Left ventricle myocardium inferior (tissue), 1 donor: ENCODE measurements around the gene CCDC167. TPM values are rescaled to one million over a fixed set of nuclear protein-coding genes. Genes with fewer than 3 reads are reported as not detected.

Source experiments
- DNase-seq: peaks from one replicate; pipeline ENCODE4 v3.0.0-alpha.2; 2020
- H3K27ac ChIP-seq: fragments of 200-600 bp; replicated peaks from 2 replicates; pipeline ENCODE4 v1.8.0; 2021
- H3K27me3 ChIP-seq: fragments of 200-600 bp; 2 replicates; pipeline ENCODE4 v1.8.0; 2021; ENCODE audit warnings: low read depth
- H3K36me3 ChIP-seq: fragments of 200-600 bp; 2 replicates; pipeline ENCODE4 v1.8.0; 2021
- H3K4me1 ChIP-seq: fragments of 200-600 bp; 2 replicates; pipeline ENCODE4 v1.8.0; 2021
- H3K4me3 ChIP-seq: fragments of 200-600 bp; 2 replicates; pipeline ENCODE4 v1.8.0; 2021; ENCODE audit warnings: mild to moderate bottlenecking, moderate library complexity
- H3K9me3 ChIP-seq: fragments of 200-600 bp; replicated peaks from 2 replicates; pipeline ENCODE4 v1.8.0; 2021
- intact Hi-C: fragments of 100-400 bp; cut with micrococcal nuclease; formaldehyde crosslinking; loops from one replicate; pipeline ENCODE4 v1.11.0; 2022
- total RNA-seq: library from RNA; stranded (reverse); fragmentation: NEBNext Ultra II Directional; extraction: Animal tissue kit (Norgen Biotek cat#: 25700); gene quantifications from one replicate; pipeline ENCODE4 v1.2.1, GENCODE V29; 2021
- TF ChIP-seq, protein P1 (sequence below): fragments of 200-600 bp; IDR thresholded peaks from 2 replicates; pipeline ENCODE4 v1.8.0; 2021; ENCODE audit warnings: antibody characterized with exemption, mild to moderate bottlenecking, borderline replicate concordance
- donor health status: DM: no; HTN: yes; CAD: no; lungs with severe emphysema.

CCDC167 gene
- total RNA-seq, 1 donor from 2014 or later = 28.1 TPM

DNA sequence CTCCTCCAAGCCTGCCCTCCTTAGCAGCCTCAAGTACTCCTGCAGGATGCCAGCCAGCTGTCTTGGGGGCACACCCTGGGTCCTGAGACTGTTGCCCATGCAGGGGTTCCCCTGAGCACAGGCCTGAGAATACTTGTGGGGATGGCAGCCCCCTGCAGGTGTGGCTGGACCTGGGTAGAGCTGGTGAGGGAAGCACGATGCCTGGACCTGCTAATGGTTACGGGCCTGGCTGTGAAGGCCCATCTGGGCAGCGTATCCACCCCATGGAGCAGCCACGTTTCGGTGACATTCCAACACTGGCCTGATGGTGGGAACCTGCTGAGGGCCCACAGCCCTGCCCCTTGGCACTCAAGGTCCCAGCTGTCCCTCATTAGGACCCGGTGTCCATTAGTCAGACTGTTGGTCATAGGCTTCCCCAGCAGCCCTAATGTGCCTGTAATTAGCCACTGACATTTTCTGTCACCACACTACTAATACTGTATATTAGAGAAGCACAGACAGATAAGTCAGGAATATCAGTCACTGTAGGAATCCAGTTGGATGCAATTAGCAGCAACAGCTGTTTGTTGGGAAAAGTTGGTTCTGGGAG lies 20.3 kb downstream of the CCDC167 start:
- intact Hi-C loops = no loop called here
- H3K36me3 ChIP-seq = peaks cover 73% of the 10 kb centered on the region
- no peaks in the 10 kb centered on the region for H3K27me3 ChIP-seq
- H3K27ac ChIP-seq = no peak overlapping the region
- H3K4me1 ChIP-seq = peaks cover 42% of the 10 kb centered on the region
- no peaks in the 10 kb centered on the region for H3K9me3 ChIP-seq
- TF ChIP-seq, protein P1, sequence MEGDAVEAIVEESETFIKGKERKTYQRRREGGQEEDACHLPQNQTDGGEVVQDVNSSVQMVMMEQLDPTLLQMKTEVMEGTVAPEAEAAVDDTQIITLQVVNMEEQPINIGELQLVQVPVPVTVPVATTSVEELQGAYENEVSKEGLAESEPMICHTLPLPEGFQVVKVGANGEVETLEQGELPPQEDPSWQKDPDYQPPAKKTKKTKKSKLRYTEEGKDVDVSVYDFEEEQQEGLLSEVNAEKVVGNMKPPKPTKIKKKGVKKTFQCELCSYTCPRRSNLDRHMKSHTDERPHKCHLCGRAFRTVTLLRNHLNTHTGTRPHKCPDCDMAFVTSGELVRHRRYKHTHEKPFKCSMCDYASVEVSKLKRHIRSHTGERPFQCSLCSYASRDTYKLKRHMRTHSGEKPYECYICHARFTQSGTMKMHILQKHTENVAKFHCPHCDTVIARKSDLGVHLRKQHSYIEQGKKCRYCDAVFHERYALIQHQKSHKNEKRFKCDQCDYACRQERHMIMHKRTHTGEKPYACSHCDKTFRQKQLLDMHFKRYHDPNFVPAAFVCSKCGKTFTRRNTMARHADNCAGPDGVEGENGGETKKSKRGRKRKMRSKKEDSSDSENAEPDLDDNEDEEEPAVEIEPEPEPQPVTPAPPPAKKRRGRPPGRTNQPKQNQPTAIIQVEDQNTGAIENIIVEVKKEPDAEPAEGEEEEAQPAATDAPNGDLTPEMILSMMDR = no peak
- DNase-seq = no peak
- no peak overlapping the region for H3K4me3 ChIP-seq

DNA sequence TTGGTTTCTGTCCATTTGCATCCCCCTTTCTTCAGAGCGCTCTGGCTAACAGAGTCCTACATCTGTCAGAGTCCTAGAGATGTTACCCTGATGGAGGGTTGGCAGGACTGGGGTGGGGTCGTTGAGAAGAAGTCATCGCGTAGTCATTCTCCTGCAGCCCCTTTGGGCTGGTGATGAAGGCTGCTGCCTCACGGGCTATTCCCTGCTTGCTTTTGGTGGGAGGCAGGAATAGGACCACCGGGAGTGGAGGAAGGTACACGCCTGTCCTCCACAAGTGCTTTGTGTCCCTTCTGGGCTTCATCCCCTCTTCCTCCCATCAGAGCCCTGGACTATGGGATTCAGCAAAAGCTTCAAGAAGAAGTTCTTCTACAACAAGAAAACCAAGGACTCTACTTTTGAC lies 20.9 kb downstream of the CCDC167 start:
- Histone ChIP-seq H3K4me3 (no peak overlapping the region), H3K27me3 (no peaks in the 10 kb centered on the region), H3K9me3 (no peaks in the 10 kb centered on the region), H3K4me1 (peaks cover 47% of the 10 kb centered on the region), H3K36me3 (peaks cover 79% of the 10 kb centered on the region), H3K27ac (no peak overlapping the region)
- intact Hi-C loops = no loop called here
- DNase-seq = no peak
- TF ChIP-seq, protein P1 = no peak

DNA sequence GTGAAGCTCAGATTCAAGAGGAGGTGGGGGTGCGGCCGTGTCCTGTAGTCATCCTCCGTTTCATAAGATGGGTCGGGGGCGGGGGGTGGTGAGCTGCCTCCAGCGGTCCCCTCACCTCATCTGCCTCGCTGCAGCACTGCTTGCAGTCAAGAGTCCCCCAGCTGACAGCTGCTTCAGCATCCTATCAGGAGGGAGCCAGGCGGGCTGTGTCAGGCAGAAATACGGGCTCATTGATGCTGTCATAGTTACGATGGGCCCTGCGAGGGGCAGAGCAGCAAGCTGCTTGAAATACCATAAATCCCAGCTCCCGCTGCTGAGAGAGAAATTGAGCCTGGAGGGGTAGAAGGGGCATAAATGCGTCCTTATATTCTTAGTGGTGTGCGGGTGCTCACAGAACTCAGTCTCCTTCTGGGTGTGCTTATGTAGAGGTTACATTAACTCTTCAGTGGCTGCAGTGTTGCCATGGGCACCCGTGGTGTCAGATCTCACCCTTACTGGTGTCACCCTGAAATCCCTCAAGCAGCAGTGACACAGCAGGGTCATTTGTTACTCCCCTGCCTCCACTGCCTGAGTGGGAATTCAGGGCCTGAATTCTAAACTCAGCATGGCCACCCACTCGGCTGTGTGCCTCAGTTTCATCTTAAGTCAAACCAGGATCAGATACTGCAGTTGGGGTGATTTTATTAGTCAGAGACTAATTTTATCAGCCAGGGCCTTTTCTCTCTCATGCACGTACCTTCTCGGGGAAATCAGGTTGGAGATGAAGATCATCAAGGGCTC lies 21.8 kb downstream of the CCDC167 start:
- peaks cover 81% of the 10 kb centered on the region for H3K36me3 ChIP-seq
- intact Hi-C loops = no loop called here

DNA sequence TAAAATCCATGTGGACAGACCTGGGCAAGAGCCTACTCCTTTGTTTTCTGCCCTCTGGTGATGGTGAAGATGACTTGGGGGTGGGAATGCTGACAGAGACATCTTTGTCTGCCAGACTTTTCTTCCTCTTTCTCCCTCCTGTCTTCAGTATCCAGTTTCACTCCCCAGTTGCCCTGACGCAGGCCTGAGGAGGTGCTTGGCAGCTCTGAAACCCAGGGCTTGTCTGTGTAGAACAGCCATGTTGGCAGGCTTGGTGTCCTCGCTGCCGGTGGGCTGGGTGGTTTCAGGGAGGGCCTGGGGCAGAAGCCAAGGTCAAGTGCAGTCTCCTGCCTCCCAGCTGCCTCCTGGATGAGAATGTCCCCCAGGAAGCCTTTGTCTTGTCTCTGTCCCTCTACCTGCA lies 22.5 kb downstream of the CCDC167 start:
- Histone ChIP-seq H3K27me3 (no peaks in the 10 kb centered on the region), H3K9me3 (no peaks in the 10 kb centered on the region), H3K4me1 (peaks cover 60% of the 10 kb centered on the region), H3K27ac (no peak overlapping the region), H3K36me3 (peaks cover 81% of the 10 kb centered on the region), H3K4me3 (no peak overlapping the region)
- intact Hi-C loops = no loop called here
- DNase-seq = no peak
- TF ChIP-seq, protein P1 = no peak

More for the DNA sequence above, 21.8 kb downstream of the CCDC167 start:
- DNase-seq = no peak
- Histone ChIP-seq H3K27me3 (no peaks in the 10 kb centered on the region), H3K27ac (no peak overlapping the region), H3K4me1 (peaks cover 56% of the 10 kb centered on the region), H3K9me3 (no peaks in the 10 kb centered on the region), H3K4me3 (no peak overlapping the region)
- TF ChIP-seq, protein P1 = no peak

DNA sequence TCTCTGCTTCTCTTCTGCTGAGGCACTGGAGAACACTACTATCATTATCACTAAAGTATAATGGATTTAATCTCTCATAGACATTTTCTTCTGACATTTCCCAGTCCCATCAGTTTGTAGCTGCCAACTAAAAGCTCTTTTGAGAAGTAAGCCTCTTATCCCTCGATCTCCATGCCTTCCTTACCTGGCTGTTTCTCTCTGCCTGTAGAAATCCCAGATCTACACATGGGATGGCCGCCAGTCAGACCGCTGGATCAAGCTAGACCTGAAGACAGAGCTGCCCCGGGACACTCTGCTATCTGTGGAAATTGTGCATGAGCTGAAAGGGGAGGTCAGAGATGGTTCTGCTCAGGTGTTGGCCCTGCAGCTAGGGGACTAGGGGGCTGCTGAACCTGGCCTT lies 25.4 kb downstream of the CCDC167 start:
- H3K36me3 ChIP-seq = peaks cover 86% of the 10 kb centered on the region
- intact Hi-C loops = no loop called here
- H3K4me1 ChIP-seq = peaks cover 32% of the 10 kb centered on the region
- no peak overlapping the region for H3K4me3 ChIP-seq
- no peaks in the 10 kb centered on the region for H3K27me3 ChIP-seq
- no peak for DNase-seq
- TF ChIP-seq, protein P1 = no peak
- no peaks in the 10 kb centered on the region for H3K9me3 ChIP-seq
- peak overlapping the region; percentile 79 for H3K27ac ChIP-seq
